Measurements from ENCODE around the gene SGF29.
"Not testable (repeated sequence)": the region's sequence is repeated elsewhere in the genome, so short reads cannot be mapped to it uniquely, and the experiment has no call there.

The SGF29 gene

GRCh38 chr16:28553776-28554633 is at the start of gene SGF29:
Gene SGF29 (plus strand): TSS chr16:28553920. CDS start chr16:28581070, 27,150 bp downstream.
- peak; percentile 96 for DNase-seq

DNA sequence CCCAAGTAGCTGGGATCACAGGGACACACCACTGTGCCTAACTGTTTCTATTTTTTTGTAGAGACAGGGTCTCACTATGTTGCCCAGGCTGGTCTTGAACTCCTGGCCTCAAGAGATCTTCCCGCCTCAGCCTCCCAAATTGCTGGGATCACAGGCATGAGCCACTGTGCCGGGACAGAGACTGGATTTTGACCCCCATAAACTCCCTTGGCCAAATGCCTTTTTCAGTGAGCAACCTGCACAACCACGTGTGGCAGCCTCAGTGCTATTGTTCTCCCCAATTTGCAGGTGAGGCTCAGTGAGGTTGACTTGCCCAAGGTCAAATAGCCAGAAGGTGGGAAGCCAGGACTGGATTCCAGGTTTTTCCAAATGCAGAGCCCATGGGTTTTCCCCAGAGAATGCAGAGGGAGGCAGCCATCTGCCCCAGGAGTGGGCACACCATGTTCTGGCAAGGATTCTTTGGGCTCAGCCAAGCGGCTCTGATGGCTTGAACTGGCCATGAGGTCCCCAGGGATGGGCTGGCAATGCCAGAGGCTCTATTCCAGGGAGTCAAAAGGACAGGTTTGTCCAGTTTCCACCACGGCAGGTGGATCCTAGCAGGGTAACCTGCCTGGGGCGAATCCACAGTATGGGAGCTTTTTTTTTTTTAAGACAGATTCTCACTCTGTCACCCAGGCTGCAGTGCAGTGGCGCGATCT is 48.9 kb upstream of the SGF29 start:
- DNase-seq = no peak

- DNase-seq = no peak
Observed at GRCh38 chr16:28505489-28506137, 48.1 kb upstream of the SGF29 start.

DNA sequence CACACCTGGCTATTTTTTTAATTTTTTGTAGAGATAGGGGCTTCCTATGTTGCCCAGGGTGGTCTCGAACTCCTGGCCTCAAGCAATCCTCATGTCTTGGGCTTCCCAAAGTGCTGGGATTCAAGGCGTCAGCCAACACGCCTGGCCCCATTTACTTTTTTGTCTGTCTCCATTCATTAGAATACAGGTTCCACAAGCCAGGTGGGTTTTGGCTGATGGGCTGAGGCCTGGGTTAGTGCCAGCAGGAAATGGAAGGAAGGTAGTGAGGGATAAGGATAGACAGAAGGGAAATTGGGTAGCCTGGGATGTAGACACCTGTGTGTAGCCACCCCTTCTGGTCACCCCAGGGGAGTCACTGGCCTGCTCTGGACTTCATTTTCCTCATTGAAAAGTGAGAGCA is 42.7 kb upstream of the SGF29 start:
- DNase-seq = no peak

- no peak for DNase-seq
Observed at GRCh38 chr16:28511801-28512789, 41.6 kb upstream of the SGF29 start.

DNA sequence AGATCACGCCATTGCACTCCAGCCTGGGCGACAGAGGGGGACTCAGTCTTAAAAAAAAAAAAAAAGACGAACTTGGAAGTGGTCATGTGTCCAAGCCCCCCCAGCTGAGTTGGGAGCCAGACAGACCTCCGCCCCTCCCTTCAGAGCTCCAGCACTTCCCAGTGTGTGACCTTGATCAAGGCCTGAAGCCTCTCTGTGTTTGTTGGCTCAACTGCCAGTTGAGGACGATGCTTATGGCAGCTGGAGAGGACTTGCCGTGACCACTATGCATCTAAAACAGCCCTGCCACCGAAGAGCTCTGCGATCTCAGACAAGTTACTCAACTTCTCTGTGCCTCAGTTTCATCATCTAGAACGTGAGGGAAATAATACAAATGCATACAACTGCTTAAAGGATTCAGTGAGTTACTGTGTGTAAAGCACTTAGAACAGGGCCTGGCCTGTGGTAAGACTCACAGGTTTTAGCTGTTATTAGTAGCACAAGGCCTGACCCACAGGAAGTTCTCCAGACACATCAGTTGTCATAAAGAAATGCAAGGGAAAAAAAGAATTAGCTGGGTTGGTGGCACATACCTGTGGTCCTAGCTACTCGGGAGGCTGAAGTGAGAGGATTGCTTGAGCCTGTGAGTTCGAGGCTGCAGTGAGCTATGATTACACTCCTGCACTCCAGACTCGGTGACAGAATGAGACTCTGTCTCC is 40.1 kb upstream of the SGF29 start:
- no peak for DNase-seq

- no peak for DNase-seq
Observed at GRCh38 chr16:28514246-28514645, 39.5 kb upstream of the SGF29 start.

GRCh38 chr16:28520672-28521071 is 33.0 kb upstream of the SGF29 start:
- DNase-seq = no peak

DNA sequence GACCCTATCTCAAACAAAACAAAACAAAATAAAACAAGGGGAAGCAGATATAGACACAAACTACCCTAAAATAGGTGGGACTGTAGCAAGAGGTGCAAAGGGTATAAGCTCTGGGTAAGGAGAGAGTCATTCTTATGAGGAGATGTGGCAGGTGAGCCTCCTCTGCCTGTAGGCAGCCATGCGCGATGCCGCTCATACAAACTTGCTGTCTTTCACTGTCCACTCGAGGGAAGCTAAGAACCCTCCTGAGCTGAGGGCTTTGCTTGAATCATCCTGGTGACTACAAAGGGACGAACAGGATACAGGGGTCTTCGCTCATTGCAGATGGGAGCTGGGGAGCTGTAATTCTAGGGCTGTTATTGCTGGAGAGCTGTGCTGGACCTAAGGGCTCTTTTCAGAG is 32.3 kb upstream of the SGF29 start:
- DNase-seq = no peak

- DNase-seq = no peak
Observed at GRCh38 chr16:28522792-28523191, 30.9 kb upstream of the SGF29 start.

DNA sequence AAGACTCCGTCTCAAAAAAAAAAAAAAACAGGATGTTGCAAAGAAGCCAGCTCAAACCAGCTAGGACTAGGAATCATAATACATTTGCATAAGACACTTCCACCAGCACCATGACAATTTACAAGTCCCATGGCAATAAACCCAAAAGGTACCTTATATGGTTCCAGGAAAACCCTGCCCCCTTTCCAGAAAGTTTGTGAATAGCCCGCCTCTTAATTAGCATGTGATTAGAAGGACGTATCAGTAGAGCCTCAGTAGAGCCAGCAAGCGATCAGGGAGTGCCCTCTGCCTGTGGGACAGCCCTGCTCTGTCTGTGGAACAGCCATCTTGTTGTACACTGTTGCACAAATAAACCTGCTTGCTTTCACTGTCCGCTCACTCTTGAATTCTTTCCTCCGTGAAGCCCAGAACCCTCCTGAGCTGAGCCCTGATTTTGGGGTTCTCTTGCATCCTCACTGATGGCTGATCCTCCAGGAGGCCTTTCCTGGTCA is 29.0 kb upstream of the SGF29 start:
- no peak for DNase-seq

DNA sequence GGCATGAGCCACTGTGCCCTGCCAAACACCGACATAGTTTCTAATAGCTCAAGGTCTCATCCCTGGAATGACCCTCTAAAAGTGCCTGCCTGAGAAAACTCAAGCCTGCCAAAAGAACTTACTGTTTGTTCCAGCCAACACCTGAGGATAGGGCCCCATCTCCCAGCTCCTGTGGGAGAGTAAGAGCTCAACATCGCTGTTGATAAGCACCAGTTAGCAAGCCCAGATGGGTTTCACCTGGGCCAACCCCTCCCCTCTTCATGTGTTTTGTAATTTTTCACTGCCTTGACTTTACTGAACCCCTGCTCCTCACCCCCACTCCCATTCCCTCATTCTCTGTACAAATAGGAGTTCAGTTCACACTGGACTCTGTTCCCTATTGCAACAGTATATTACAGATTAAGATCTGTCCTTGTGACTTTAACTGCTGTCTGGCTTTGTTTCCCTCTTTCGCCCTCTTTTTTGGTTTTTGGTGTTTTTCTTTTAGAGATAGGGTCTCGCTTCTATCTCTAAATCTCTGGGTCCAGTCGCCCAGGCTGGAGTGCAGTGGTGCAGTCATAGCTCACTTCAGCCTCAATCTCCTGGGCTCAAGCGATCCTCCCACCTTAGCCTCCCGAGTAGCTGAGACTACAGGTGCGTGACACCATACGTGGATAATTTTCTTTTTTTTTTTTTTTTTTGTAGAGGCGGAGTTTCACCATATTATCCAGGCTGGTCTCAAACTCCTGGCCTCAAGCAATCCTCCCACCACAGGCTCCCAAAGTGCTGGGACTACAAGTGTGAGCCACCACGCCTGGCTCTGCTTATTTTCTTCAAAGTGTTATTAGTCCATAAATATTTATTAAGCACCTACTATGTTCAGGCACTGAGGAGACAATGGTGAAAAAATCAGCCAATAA is 27.3 kb upstream of the SGF29 start:
- no peak for DNase-seq

GRCh38 chr16:28527100-28527785 is 26.5 kb upstream of the SGF29 start:
- not testable (repeated sequence) for DNase-seq

DNA sequence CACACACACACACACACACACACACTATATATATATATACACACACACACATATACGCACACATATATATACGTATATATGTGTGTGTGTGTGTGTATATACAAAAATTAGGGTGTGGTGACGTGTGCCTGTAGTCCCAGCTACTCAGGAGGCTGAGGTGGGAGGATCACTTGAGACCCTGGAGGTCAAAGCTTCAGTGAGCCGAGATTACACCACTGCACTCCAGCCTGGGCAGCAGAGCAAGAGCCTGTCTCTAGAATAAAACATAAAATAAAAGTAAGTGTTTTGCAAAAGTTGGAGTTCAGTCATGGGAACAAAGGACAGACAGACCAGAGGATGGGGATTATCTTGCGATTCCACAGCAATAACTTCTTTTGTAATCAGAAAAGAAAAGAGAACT is 25.7 kb upstream of the SGF29 start:
- DNase-seq = no peak

DNA sequence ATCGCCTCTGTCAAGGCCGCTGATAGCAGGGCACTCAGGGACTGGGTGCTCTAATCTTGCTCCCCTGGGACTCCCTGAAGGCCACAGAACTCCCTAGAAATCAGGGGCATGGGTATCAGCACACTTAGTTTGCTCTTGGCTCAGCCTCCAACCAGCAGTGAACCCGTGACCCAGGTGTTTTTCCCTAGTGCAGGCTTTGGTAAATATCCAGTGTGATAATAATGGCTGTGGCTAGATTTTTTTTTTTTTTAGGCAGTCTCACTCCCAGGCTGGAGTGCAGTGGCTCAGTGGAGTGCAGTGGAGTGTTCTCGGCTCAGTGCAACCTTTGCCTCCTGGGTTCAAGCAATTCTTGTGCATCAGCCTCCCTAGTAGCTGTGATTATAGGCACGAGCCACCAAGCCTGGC is 25.3 kb upstream of the SGF29 start:
- DNase-seq = no peak

DNA sequence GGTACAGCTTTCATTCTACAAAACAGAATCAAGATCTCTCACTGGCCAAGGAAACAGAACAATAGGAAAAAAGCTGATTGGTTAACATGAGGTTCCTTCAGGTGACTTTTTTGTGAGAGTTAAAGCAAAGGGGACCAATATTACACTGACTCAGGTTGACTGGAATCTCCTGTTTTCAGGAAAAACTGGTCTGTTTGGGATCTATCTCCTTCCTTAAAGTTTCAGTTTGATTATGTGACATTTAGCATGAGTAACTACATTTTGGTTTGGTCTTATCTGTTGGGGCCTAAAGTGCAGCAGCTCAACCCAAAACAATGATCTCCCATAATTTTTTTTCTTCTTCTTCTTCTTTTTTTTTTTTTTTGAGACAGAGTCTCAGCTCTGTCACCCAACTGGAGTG is 24.6 kb upstream of the SGF29 start:
- no peak for DNase-seq

- no peak for DNase-seq
Observed at GRCh38 chr16:28531777-28532744, 21.7 kb upstream of the SGF29 start.

DNA sequence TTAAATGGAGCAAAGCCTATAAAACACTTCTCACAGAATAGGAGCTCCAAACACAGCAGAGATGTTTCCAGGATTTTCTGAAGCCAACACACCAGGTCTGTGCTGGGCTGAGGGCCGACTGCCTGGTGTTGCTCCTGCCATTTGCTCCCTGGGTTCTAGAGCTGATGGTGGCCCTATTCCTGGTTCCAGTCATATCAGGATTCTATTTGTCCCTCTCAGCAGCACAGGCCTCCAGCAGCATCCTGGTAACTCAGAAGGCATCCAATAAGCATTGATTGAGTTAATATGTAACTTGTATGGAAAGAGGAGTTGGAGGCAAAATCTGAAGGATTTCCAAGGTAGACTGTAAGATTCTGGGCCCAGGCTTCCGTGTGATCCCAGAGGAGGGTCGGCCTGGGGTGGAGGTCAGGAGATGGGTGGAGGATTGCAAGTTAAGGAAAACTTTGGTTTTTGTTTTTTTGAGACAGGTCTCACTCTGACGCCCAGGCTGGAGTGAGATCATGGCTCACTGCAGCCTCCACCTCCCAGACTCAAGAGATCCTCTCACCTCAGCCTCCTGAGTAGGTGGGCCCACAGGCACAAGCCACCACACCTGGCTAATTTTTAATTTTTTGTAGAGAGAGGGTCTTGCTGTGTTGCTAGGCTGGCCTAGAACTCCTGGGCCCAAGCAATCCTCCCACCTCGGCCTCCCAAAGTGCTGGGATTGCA is 20.6 kb upstream of the SGF29 start:
- no peak for DNase-seq
